Measurements from ENCODE around the gene DMD. TPM values are rescaled to one million over a fixed set of nuclear protein-coding genes. Genes with fewer than 3 reads are reported as not detected.

The DMD gene
- total RNA-seq, 1 experiment from 2014 or later, result 2.2 TPM

GRCh38 chrX:31333165-31333831, 1878.1 kb downstream of the DMD start:
- ATAC-seq (no peak), DNase-seq (ENCODE audit: low read depth, low spot score) (no peak)
- CTCF ChIA-PET, result interaction anchor here (0.7 kb wide), 1 partner anchor 34 kb away, joined by 7 read pairs; no protein-coding TSS in a partner anchor
- Histone ChIP-seq H3K4me1 (ENCODE audit: control insufficient read depth, insufficient read depth, low read length) (no peaks in the 10 kb centered on the region), H3K9me3 (ENCODE audit: control insufficient read depth, insufficient read depth, low read depth, low read length) (no peaks in the 10 kb centered on the region), H3K27ac (ENCODE audit: low read length) (no peak overlapping the region), H3K36me3 (ENCODE audit: control insufficient read depth, insufficient read depth, low read length) (no peaks in the 10 kb centered on the region), H3K4me3 (ENCODE audit: low read depth in 2 of 2, low read length in 2 of 2) (no peak overlapping the region), H3K27me3 (ENCODE audit: control insufficient read depth, insufficient read depth, low read length) (no peaks in the 10 kb centered on the region)
- intact Hi-C loops (cut with micrococcal nuclease; ENCODE audit: unreplicated experiment) (no loop called here), in situ Hi-C loops (cut with HindIII; ENCODE audit: low pct_unique_long_range_greater_than_20kb, low sequenced_read_pairs) (no loop called here)
- POLR2A ChIA-PET, result no interaction called here
- BruUV-seq (replicated peaks), result no TSS peak
- TF ChIP-seq SIN3A (IDR thresholded peaks at IDR 0.05; ENCODE audit: borderline replicate concordance, insufficient read depth, low read depth, low read length), result no peak
- TF ChIP-seq TCF7L2 (IDR thresholded peaks at IDR 0.05; ENCODE audit: low read depth, low read length), result no peak
- TF ChIP-seq REST (IDR thresholded peaks at IDR 0.05; ENCODE audit: insufficient read depth in 1 of 2, low read depth in 2 of 2, low read length in 1 of 2), result no peak
- no peak for TF ChIP-seq CTCF (IDR thresholded peaks at IDR 0.05)
- no peak for TF ChIP-seq POLR2AphosphoS5 (IDR thresholded peaks at IDR 0.05; ENCODE audit: low read depth, low read length)

- Histone ChIP-seq H3K27me3 (ENCODE audit: control insufficient read depth, insufficient read depth, low read length) (no peaks in the 10 kb centered on the region), H3K27ac (ENCODE audit: low read length) (no peak overlapping the region), H3K4me1 (ENCODE audit: control insufficient read depth, insufficient read depth, low read length) (no peaks in the 10 kb centered on the region), H3K4me3 (ENCODE audit: low read depth in 2 of 2, low read length in 2 of 2) (no peak overlapping the region), H3K9me3 (ENCODE audit: control insufficient read depth, insufficient read depth, low read depth, low read length) (no peaks in the 10 kb centered on the region), H3K36me3 (ENCODE audit: control insufficient read depth, insufficient read depth, low read length) (no peaks in the 10 kb centered on the region)
- TF ChIP-seq POLR2AphosphoS5 (IDR thresholded peaks at IDR 0.05; ENCODE audit: low read depth, low read length), result no peak
- no peak for TF ChIP-seq SIN3A (IDR thresholded peaks at IDR 0.05; ENCODE audit: borderline replicate concordance, insufficient read depth, low read depth, low read length)
- TF ChIP-seq TCF7L2 (IDR thresholded peaks at IDR 0.05; ENCODE audit: low read depth, low read length), result no peak
- TF ChIP-seq REST (IDR thresholded peaks at IDR 0.05; ENCODE audit: insufficient read depth in 1 of 2, low read depth in 2 of 2, low read length in 1 of 2), result no peak
- no peak for TF ChIP-seq CTCF (IDR thresholded peaks at IDR 0.05)
- intact Hi-C loops (cut with micrococcal nuclease; ENCODE audit: unreplicated experiment) (no loop called here), in situ Hi-C loops (cut with HindIII; ENCODE audit: low pct_unique_long_range_greater_than_20kb, low sequenced_read_pairs) (no loop called here)
- ATAC-seq (no peak), DNase-seq (ENCODE audit: low read depth, low spot score) (no peak)
- no TSS peak for BruUV-seq (replicated peaks)
- CTCF ChIA-PET, result no interaction called here
- POLR2A ChIA-PET, result no interaction called here
Measured at GRCh38 chrX:31331928-31332327, 1879.4 kb downstream of the DMD start.

Measured in Panc1 (cell line).